Measurements from ENCODE around the gene ELAVL1. TPM values are rescaled to one million over a fixed set of nuclear protein-coding genes. Genes with fewer than 3 reads are reported as not detected.
"Not testable (repeated sequence)": the region's sequence is repeated elsewhere in the genome, so short reads cannot be mapped to it uniquely, and the experiment has no call there.

ELAVL1 gene
- total RNA-seq, 1 experiment from 2014 or later = 75.3 TPM

- DNase-seq (ENCODE audit: low read depth) = no peak
Measured at GRCh38 chr19:7924241-7924640, 81.2 kb downstream of the ELAVL1 start.

DNA sequence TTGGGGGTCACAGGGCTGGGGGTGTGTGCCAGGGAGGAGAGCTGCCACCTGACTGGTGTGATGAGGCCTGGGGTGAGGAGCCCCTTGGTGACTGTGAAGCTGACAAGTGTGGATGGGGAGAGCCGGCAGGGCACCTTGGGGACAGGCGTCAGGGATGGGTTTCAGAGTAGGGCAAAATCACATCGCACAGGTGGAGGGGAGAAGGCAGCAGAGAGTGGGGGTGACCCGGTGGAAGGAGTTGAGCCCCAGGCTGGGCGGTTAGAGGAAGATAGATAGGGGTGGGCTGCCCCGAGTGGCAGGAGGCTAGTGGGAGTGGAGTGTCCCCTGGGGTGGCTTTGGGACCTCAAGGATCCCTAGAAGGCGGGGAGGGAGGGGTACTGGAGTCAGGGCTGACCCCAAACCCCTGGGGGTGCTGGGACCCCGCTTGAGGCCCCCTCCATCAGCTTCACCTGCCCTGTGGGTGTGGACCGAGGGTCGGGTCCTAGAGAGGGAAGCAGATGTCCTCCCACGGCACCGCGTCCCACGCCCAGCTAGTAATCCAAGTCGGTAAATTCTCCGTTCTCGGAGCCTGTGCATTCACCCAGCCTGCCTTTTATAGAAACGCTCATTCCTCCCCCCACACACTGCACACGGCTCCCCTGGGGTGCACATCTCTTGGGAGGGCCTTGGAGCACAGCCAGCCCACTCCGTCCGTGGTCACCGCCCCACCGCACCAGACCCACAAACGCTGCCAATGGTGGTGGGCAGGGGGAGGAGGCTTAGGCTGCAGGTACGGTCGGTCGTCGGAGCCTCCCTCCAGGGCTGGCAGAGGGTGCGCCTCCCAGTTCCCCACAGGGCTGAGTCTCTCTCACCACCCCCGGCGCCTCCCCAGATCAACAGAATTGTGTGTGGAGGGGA, 81.9 kb downstream of the ELAVL1 start:
- no peak for DNase-seq (ENCODE audit: low read depth)

- no peak for DNase-seq (ENCODE audit: low read depth)
Measured at GRCh38 chr19:7922836-7923195, 82.6 kb downstream of the ELAVL1 start.

DNA sequence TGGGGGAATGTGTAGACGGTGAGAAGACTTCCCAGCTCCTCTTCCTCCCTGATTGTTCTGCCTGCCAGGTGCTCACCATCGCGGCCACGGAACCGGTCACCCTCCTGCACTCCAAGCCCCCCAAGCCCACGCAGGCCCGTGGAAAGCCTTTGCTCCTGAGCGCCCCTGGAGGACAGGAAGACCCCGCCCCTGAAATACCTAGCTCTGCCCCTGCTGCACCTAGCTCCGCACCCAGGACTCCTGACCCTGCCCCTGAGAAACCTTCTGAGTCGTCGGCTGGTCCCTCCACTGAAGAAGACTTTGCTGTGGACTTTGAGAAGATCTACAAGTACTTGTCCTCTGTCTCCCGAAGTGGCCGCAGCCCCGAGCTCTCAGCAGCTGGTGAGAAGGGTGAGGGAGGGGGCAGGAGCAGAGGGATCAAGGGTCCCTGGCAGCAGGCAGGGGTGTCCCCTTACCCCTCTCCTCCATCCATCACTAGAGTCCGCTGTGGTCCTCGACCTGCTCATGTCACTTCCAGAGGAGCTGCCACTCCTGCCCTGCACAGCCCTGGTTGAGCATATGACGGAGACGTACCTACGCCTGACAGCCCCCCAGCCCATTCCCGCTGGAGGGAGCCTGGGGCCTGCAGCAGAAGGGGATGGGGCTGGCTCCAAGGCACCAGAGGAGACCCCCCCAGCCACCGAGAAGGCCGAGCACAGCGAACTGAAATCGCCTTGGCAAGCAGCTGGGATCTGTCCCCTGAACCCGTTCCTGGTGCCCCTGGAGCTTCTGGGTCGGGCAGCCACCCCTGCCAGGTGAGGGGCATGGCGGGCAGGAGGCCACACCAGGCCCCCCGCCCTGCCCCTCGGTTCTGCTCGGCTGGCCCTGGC, 83.2 kb downstream of the ELAVL1 start:
- no peak for DNase-seq (ENCODE audit: low read depth)

DNA sequence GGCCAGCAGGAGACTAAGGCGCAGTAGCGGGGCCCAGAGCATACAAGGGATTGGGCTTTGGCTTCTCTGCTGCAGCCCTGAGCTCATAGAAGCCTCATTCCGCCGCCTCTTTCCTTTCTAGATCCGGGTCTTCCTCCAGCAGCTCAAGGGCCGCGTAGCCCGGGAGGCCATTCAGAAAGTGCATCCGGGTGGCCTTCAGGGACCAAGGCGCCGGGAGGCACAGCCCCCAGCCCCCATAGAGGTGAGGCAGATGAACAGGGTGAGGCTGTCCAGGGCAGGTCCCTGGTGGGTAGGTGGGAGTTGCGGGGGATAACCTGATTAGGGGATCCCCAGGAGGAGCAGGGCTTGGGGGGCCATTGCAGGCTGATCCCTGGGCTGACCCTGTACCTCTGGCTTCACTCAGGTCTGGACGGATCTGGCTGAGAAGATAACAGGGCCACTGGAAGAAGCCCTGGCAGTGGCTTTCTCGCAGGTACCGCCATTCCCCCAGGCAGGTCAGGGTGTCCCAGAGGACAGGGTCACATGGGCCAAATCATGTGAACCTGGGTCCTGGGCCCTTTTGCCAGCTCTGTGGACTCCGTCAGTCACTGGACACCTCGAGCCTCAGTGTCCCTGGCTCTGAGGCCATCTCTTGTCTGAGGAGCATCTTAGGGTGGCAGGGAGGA, 84.0 kb downstream of the ELAVL1 start:
- no peak for DNase-seq (ENCODE audit: low read depth)

DNA sequence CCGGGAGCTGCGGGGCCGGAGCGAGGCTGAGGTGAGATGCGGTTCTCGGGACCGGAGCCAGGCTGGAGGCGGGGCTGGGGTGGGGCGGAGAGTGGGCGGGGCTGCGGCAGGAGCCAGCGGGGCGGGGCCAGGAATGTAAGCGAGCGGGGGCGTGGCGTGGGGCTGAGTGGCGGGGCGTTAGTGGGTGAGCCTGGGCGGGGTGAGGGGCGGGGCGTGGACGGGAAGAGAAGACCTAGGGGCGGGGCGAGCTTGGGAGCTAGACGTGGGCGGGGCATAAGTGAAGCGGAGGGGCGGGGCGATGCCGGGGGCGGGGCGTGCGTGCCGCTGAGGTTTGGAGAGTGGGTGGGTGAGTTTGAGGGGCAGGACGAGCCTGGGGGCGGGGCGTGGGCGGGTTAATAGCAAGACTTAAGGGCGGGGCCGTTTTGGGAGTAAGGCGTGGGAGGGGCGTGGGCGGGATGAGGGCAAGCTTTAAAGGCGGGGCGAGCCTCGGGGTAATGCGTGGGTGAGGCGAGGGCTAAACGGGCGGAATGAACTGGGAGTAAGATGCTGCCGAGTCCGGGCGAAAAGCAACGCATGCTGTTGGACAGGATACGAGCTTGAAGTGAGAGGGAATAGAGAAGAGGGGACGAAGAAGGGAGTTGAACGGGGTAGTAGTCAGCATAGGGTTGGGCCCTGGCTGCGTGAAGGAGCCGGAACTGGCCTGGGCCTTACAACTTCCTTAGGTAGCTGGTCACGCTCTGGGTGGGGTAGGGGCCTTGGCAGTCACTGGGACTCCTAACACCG, 84.7 kb downstream of the ELAVL1 start:
- DNase-seq (ENCODE audit: low read depth) = peak; percentile 92

DNA sequence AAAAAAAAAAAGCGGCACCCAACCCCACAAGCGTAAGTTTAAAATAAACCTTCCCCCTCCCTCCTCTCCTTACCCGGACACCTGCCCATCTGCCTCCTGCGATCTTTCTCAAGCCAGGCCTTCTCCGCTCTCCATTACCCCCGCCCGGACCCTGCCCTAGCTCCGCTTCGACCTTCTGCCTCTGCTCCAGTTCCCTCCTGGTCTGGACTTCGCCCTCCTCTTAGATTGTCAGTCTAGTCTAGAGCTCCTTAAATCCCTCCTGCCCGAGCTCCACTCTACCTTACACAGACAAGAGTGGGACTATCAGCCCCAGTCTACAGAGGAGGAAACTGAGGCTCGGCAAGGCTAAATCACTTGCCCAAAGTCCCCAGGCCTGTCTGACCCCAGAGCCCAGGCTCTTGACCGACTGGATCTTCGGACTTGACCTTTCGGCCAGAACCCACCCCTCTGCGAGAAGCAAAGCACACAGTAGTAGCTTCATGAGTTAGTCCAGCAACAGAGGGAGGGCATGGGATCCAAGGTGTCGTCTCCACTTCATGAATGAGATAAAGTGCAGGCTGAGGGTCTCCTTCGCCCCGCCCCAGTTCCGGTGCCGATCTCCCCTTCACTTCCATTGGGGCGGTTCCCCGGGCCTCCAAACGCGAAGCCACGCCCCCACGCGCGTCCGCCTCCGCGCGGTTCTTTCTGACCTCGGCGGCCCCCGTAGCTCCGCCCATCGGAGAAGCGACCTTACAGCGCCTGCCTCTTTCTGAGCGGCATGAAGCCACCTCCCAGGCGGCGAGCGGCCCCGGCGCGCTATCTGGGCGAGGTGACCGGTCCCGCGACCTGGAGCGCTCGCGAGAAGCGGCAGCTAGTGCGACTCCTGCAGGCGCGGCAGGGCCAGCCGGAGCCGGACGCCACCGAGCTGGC, 85.6 kb downstream of the ELAVL1 start, which contains the start of gene SNAPC2:
Gene SNAPC2, plus strand, starts transcription at position 729 of the 909 bp plus-strand sequence. Its CDS starts 29 bp downstream, at position 758.
- DNase-seq (ENCODE audit: low read depth) = peak; percentile 92

DNA sequence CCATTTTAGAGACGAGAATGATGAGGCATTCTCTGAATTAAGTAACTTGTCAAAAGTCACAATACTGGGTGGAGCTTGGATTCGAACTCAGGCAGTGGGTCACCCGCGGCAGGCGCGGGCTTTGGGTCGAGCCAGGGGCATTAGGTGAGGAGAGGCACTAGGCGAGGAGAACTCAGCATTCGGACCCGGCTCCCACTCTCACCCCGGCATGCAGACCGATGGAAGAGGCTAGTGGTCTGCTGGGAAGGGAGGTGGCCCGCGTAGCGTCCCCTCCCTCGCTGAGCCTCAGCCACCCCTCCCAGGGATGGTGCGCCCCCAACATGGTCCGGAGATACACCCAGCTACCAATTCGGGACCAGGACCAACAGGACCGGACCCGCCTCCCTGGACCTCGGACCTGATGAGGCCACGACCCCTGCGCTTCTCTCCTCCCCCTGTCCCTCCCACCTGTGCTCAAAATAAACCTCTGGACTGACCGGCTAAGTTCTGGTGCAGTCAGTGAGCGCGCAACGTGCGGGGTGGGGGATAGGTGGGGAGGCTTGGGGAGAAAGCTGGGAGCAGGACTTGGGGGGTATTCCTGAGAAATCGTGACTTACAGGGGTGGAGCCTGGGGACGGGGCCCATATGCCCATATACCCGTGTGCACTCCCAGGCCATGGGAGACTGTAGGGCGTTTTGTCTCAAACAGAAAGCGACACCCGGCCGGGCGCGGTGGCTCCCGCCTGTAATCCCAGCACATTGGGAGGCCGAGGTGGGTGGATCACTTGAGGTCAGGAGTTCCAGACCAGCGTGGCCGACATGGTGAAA, 86.6 kb downstream of the ELAVL1 start:
- no peak for DNase-seq (ENCODE audit: low read depth)

GRCh38 chr19:7918062-7918614, 87.3 kb downstream of the ELAVL1 start:
- DNase-seq (ENCODE audit: low read depth) = not testable (repeated sequence)

GRCh38 chr19:7917267-7918061, 88.0 kb downstream of the ELAVL1 start:
- DNase-seq (ENCODE audit: low read depth) = peak; percentile 58

GRCh38 chr19:7916955-7917266, 88.5 kb downstream of the ELAVL1 start:
- no peak for DNase-seq (ENCODE audit: low read depth)

DNA sequence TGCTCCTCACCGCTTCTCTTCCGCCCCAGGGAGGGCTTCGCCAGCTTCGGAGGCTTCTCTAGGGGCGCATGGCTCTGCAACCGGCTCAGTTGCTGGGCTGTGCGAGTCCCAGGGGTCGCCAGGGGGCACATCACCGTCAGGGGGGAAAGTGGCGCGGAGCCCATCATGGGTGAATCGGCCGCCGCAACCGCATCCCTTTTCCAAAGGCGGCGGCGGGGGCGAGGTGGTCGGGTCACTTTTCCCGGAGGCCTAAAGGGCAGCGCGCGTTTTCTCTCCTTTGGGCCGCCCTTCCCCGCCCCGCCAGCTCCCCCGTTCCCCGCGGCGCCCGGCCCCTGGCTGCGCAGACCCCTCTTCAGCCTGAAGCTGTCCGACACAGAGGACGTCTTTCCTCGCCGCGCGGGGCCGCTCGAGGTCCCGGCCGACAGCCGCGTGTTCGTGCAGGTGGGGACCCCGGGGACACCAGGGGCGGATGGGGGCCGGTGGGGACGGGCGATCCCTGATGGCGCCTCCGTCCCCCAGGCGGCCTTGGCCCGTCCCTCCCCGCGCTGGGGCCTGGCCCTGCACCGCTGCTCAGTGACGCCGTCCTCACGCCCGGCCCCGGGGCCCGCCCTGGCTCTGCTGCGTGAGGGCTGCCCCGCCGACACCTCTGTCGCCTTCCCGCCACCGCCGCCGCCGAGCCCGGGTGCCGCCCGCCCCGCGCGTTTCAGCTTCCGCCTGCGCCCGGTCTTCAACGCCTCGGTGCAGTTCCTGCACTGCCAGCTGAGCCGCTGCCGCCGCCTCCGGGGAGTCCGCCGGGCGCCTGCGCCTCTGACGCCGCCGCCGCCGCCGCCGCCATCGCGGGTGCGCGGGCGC, 89.1 kb downstream of the ELAVL1 start:
- DNase-seq (ENCODE audit: low read depth) = no peak

- no peak for DNase-seq (ENCODE audit: low read depth)
Measured at GRCh38 chr19:7915250-7916102, 90.0 kb downstream of the ELAVL1 start.

DNA sequence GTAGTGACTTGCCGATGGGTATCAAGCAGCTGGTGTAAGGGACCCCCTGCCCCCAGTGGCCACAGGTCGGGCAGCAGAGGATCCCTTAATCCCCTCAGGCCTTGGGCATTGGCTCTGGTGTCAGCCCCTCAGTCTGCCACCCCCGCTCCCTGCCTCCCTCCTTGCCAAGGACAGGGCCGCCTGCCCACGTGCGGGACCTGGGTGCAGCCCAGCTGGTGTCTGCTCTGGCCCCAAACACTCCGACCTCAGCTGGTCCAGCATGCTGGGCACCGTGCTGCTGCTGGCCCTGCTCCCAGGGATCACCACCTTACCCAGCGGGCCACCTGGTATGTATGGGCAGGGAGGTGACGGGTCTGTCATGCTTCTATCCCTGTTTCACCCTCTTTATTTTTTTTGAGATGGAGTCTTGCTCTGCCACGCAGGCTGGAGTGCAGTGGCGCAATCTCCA, 90.8 kb downstream of the ELAVL1 start, which contains the start of gene TGFBR3L:
Gene TGFBR3L, plus strand, starts transcription at position 233 of the 448 bp plus-strand sequence.
- no peak for DNase-seq (ENCODE audit: low read depth)

DNA sequence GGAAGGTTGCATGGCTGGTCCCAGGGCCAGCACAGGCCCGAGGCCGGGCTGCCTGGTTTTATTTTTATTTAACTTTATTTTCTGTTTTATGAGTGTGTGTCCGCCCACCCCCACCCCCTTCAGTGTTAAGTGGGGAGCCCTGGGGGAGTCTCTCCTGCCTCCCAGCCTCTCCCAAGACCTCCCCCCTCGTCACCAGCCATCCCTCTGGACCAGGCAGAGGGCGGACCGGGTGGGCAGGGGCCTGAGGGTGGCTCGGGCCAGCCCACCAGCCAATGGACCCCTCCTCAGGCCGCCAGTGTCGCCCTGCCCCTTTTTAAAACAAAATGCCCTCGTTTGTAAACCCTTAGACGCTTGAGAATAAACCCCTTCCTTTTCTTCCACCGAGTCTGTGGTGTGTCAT, 91.3 kb downstream of the ELAVL1 start:
- DNase-seq (ENCODE audit: low read depth) = no peak

GRCh38 chr19:7913652-7914051, 91.8 kb downstream of the ELAVL1 start:
- DNase-seq (ENCODE audit: low read depth) = no peak

Measured in M059J (cell line).